Measurements from ENCODE around the gene ACTBL2. TPM values are rescaled to one million over a fixed set of nuclear protein-coding genes. Genes with fewer than 3 reads are reported as not detected.

Gene ACTBL2
- total RNA-seq, 1 donor from 2014 or later, result not detected

DNA sequence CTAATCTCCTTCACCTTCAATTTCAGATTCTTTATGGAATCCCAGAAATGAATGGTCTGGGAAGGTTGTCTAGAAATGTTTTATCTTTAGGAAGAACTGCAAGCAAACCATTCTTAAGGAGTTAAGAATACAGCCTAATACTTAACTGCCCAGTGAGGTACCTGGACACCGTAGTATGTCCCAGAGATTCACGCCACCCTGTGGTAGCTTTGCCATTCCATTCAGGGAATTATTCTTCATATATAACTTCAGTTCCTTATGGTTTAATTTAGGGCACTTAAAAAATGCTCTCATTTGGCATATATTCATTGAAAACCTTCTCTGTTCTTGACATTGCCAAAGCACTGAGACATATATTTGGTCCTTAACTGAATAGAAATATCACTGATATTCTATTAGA, 49.7 kb downstream of the ACTBL2 start:
- H3K27ac Mint-ChIP-seq, result no peak overlapping the region
- no peak for DNase-seq (ENCODE audit: extremely low spot score, unreplicated experiment)
- TF ChIP-seq, protein P1, sequence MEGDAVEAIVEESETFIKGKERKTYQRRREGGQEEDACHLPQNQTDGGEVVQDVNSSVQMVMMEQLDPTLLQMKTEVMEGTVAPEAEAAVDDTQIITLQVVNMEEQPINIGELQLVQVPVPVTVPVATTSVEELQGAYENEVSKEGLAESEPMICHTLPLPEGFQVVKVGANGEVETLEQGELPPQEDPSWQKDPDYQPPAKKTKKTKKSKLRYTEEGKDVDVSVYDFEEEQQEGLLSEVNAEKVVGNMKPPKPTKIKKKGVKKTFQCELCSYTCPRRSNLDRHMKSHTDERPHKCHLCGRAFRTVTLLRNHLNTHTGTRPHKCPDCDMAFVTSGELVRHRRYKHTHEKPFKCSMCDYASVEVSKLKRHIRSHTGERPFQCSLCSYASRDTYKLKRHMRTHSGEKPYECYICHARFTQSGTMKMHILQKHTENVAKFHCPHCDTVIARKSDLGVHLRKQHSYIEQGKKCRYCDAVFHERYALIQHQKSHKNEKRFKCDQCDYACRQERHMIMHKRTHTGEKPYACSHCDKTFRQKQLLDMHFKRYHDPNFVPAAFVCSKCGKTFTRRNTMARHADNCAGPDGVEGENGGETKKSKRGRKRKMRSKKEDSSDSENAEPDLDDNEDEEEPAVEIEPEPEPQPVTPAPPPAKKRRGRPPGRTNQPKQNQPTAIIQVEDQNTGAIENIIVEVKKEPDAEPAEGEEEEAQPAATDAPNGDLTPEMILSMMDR (conservative IDR thresholded peaks at IDR 0.05), result peak; percentile 28
- peaks cover 9% of the 10 kb centered on the region for H3K9me3 Mint-ChIP-seq
- no peak overlapping the region for H3K4me3 Mint-ChIP-seq
- peaks cover 16% of the 10 kb centered on the region for H3K4me1 Mint-ChIP-seq (ENCODE audit: unreplicated experiment)
- H3K36me3 Mint-ChIP-seq, result peaks cover 3% of the 10 kb centered on the region
- no peaks in the 10 kb centered on the region for H3K27me3 Mint-ChIP-seq

DNA sequence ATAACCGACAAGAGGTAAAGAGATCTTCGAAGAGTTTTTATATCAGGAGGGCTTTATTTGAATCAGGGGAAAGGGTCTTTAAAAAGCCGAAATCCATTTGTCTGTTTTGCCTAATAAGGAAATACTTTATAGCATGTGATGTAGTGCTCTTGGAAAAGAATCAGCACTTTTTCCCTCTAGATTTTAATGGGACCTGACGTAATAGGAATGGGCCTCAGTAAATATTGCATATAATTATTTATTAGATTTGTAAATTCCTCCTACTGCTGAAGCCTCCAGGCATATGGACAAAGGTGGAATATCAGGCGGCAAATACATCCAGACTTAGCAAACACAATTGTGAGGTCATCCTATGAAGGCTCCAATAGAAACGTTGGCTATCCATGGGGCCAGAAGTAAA, 50.9 kb downstream of the ACTBL2 start:
- peaks cover 3% of the 10 kb centered on the region for H3K36me3 Mint-ChIP-seq
- H3K27me3 Mint-ChIP-seq, result no peaks in the 10 kb centered on the region
- H3K27ac Mint-ChIP-seq, result no peak overlapping the region
- TF ChIP-seq, protein P1 (conservative IDR thresholded peaks at IDR 0.05), result no peak
- no peak overlapping the region for H3K4me3 Mint-ChIP-seq
- no peak for DNase-seq (ENCODE audit: extremely low spot score, unreplicated experiment)
- H3K4me1 Mint-ChIP-seq (ENCODE audit: unreplicated experiment), result peaks cover 16% of the 10 kb centered on the region
- H3K9me3 Mint-ChIP-seq, result peaks cover 9% of the 10 kb centered on the region

Measured in type B pancreatic cell (in vitro differentiated cells).